Body of pancreas (tissue), 4 donors: ENCODE data around the gene PAGR1. TPM values are rescaled to one million over a fixed set of nuclear protein-coding genes. Genes with fewer than 3 reads are reported as not detected.
A peak's percentile ranks its signal among the peaks of the same experiment; 100 is the strongest.

ENCODE experiments used
- ATAC-seq: fragments of 150-250 bp; one replicate; pipeline ENCODE4 v1.9.1; 2016
- DNase-seq, 4 donors: peaks; one replicate each; pipeline ENCODE4 v3.0.0-alpha.2; 2019
- H3K27ac ChIP-seq, 4 donors: fragments of 200-600 bp; sonication (generic); 1 replicate in 3 of 4; 2 replicates in 1 of 4; pipeline versions ENCODE4 v1.5.1 to v1.6.1; 2016 to 2019; ENCODE audit warnings: mild to moderate bottlenecking in 1 of 4, mixed read lengths in 1 of 4, moderate library complexity in 1 of 4
- H3K27me3 ChIP-seq, 2 donors: fragments of 200-600 bp; sonication (generic); one replicate each; pipeline ENCODE4 v1.6.0; 2016; ENCODE audit warnings: mild to moderate bottlenecking in 1 of 2
- H3K36me3 ChIP-seq, 2 donors: fragments of 200-600 bp; sonication (generic); replicated peaks in 1 of 2; 2 replicates each; pipeline ENCODE4 v1.5.1; 2016; ENCODE audit warnings: low read depth in 2 of 2; ENCODE audit not compliant: insufficient read depth in 1 of 2
- H3K4me1 ChIP-seq: fragments of 200-600 bp; sonication (generic); one replicate; pipeline ENCODE4 v1.6.0; 2016
- H3K4me3 ChIP-seq, 2 donors: fragments of 200-600 bp; sonication (generic); 1 replicate in 1 of 2; 2 replicates in 1 of 2; pipeline ENCODE4 v1.5.1; 2016 to 2019
- H3K9me3 ChIP-seq, 3 donors: fragments of 200-600 bp; sonication (generic); 1 replicate in 2 of 3; 2 replicates in 1 of 3; pipeline ENCODE4 v1.5.1; 2016
- POLR2A ChIP-seq, 3 donors: fragments of 450-650 bp; IDR thresholded peaks; one replicate each; pipeline ENCODE4 v1.6.1; 2016; ENCODE audit warnings: antibody characterized with exemption in 3 of 3, mild to moderate bottlenecking in 2 of 3
- WGBS, 2 donors: methylation state at CpG; one replicate each; pipeline ENCODE4 v1.1.5; 2017; 5-methylcytosine and 5-hydroxymethylcytosine counted together
- intact Hi-C: fragments of 100-400 bp; cut with DNase I; formaldehyde crosslinking; loops from one replicate; pipeline ENCODE4 v1.15.1; 2023
- total RNA-seq, 2 donors: library from RNA; depleted of rRNA; stranded (reverse); fragments of >200 nt; gene quantifications; one replicate each; pipeline ENCODE4 v1.1.0, GENCODE V29; 2016
- TF ChIP-seq, protein P1 (sequence below), 7 experiments: fragments of 450-650 bp in 4 of 7; fragments of 200-600 bp in 3 of 7; sonication (generic) in 3 of 7; IDR thresholded peaks; one replicate each; pipeline ENCODE4 v1.5.1; 2016 to 2019; ENCODE audit warnings: antibody characterized with exemption in 7 of 7

Gene PAGR1
- total RNA-seq, 2 donors from 2014 or later: 27.5 to 63.9 TPM

DNA sequence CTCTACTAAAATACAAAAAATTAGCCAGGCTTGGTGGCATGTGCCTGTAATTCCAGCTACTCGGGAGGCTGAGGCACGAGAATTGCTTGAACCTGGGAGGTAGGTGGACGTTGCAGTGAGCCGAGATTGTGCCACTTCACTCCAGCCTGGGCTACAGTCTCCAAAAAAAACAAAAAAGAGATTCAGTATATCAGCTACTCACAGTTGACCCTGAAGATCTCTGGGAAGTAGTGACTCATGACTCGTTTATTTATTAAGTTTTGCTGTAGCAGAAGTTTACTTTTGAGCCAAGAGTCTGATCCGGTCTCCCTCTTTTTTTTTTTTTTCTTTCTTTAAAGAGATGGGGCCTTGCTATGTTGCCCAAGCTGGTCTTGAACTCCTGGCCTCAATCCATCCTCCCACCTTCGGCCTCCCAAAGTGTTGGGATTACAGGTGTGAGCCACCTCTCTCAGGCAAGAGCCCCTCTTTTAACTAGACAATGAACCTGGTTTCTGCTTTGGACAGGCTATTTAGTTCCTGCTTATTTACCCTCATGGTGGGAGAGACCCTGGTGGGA lies 8.7 kb downstream of the PAGR1 start:
- Histone ChIP-seq H3K27me3 (no peaks in the 10 kb centered on the region), H3K4me1 (peaks cover 95% of the 10 kb centered on the region), H3K4me3 (no peak overlapping the region), H3K36me3 (no peaks in the 10 kb centered on the region), H3K27ac (peak overlapping the region; percentile 71 to 86 (median 78)), H3K9me3 (no peaks in the 10 kb centered on the region)
- WGBS, 2 donors: 6 to 23% methylated on average over 7 of the region's 7 CpGs
- peak in 2 of 3 donors; percentile 23 to 36 for TF ChIP-seq POLR2A (IDR thresholded peaks at IDR 0.05)
- TF ChIP-seq, protein P1, sequence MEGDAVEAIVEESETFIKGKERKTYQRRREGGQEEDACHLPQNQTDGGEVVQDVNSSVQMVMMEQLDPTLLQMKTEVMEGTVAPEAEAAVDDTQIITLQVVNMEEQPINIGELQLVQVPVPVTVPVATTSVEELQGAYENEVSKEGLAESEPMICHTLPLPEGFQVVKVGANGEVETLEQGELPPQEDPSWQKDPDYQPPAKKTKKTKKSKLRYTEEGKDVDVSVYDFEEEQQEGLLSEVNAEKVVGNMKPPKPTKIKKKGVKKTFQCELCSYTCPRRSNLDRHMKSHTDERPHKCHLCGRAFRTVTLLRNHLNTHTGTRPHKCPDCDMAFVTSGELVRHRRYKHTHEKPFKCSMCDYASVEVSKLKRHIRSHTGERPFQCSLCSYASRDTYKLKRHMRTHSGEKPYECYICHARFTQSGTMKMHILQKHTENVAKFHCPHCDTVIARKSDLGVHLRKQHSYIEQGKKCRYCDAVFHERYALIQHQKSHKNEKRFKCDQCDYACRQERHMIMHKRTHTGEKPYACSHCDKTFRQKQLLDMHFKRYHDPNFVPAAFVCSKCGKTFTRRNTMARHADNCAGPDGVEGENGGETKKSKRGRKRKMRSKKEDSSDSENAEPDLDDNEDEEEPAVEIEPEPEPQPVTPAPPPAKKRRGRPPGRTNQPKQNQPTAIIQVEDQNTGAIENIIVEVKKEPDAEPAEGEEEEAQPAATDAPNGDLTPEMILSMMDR (IDR thresholded peaks at IDR 0.05): no peak
- DNase-seq: peak in 1 of 4 donors; percentile 35
- peak; percentile 33 for ATAC-seq
- intact Hi-C loops: no loop called here

DNA sequence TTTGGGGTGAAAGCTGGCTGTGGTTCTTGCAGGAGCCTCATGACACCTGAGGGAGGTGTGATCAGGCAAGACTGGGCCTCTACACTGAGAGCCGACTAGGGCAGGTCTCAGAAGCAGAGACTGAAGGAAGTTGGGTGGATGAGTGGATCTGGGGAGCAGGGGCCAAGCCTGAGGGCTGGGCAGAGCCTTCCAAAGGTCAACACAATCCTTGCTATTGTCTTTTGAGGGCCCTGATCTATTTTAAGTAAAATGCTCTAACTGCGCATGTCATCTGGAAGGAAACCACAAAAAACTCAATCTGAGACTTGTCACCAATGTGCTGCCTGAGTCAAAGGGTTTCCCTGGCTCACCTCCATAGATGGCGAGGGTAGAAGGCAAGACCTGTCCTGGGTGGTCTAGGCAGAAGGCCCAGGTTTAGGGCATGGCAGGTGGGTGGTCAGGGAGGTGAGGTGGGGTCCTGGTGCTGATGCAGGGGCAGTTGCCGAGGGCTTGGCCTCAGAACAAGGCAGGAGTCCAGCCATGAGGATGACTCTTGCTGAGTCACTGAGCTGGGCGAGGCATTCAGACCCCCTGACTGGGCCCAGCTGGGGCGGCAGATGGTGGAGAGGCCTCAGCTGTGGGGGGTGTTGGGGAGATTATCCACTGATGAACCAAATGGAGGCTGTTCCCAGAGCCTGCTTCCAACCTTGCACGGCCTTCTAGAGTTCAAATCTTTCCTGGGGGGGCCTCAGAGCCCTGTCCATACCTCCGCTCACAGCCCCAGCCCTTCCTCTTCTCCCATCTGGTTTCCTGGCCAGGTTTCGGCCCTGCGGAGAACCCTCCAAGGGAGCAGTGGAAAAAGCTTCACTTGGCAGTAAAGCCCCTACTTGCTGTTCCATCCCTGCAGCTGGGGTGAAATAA lies 9.4 kb downstream of the PAGR1 start:
- DNase-seq (peak in 1 of 4 donors; percentile 40), ATAC-seq (no peak)
- intact Hi-C loops: no loop called here
- H3K4me3 ChIP-seq: no peak overlapping the region
- TF ChIP-seq, protein P1 (IDR thresholded peaks at IDR 0.05): no peak
- TF ChIP-seq POLR2A (IDR thresholded peaks at IDR 0.05): no peak
- H3K27ac ChIP-seq: peak overlapping the region; percentile 70 to 86 (median 78)
- no peaks in the 10 kb centered on the region for H3K27me3 ChIP-seq
- H3K4me1 ChIP-seq: peaks cover 97% of the 10 kb centered on the region
- no peaks in the 10 kb centered on the region for H3K9me3 ChIP-seq
- WGBS, 2 donors: 73 to 80% methylated on average over 8 to 10 of the region's 10 CpGs
- H3K36me3 ChIP-seq: no peaks in the 10 kb centered on the region

DNA sequence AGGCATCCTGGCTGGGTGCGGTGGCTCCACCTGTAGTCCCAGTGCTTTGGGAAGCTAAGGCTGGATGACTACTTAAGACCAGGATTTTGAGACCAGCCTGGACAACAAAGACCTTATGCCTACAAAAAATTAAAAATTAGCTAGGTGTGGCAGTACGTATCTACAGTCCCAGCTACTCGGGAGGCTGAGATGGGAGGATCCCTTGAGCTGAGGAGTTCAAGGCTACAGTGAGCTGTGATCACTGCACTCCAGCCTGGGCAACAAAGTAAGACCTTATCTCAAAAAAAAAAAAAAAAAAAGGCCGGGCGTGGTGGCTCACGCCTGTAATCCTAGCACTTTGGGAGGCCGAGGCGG lies 10.4 kb downstream of the PAGR1 start:
- Histone ChIP-seq H3K36me3 (no peaks in the 10 kb centered on the region), H3K4me3 (no peak overlapping the region), H3K27ac (peak overlapping the region in 3 of 4 donors; percentile 77 to 86 (median 78)), H3K4me1 (peaks cover 100% of the 10 kb centered on the region), H3K9me3 (no peaks in the 10 kb centered on the region), H3K27me3 (no peaks in the 10 kb centered on the region)
- DNase-seq (no peak), ATAC-seq (no peak)
- intact Hi-C loops: no loop called here
- TF ChIP-seq POLR2A (IDR thresholded peaks at IDR 0.05): no peak
- TF ChIP-seq, protein P1 (IDR thresholded peaks at IDR 0.05): no peak
- 82 to 90% methylated on average over 7 to 8 of the region's 8 CpGs for WGBS, 2 donors

- no peak for TF ChIP-seq POLR2A (IDR thresholded peaks at IDR 0.05)
- TF ChIP-seq, protein P1 (IDR thresholded peaks at IDR 0.05): no peak
- Histone ChIP-seq H3K27ac (peak overlapping the region in 3 of 4 donors; percentile 25 to 69 (median 29)), H3K4me1 (peaks cover 62% of the 10 kb centered on the region), H3K36me3 (peaks cover 9 to 13% of the 10 kb centered on the region in 2 donors), H3K27me3 (no peaks in the 10 kb centered on the region), H3K9me3 (no peaks in the 10 kb centered on the region), H3K4me3 (no peak overlapping the region)
- ATAC-seq (no peak), DNase-seq (no peak)
- WGBS, 2 donors: 94 to 99% methylated on average over 9 to 11 of the region's 11 CpGs
- intact Hi-C loops: no loop called here
Observed at GRCh38 chr16:29830774-29831173, 14.8 kb downstream of the PAGR1 start.
